Measurements from ENCODE around the gene EHMT1. TPM values are rescaled to one million over a fixed set of nuclear protein-coding genes. Genes with fewer than 3 reads are reported as not detected.

EHMT1 gene
- total and polyA plus RNA-seq, 2 of the 13 experiments (the other 11 are each of a cell fraction or from before 2014, with no cell fraction given): 23.0 to 27.1 TPM

DNA sequence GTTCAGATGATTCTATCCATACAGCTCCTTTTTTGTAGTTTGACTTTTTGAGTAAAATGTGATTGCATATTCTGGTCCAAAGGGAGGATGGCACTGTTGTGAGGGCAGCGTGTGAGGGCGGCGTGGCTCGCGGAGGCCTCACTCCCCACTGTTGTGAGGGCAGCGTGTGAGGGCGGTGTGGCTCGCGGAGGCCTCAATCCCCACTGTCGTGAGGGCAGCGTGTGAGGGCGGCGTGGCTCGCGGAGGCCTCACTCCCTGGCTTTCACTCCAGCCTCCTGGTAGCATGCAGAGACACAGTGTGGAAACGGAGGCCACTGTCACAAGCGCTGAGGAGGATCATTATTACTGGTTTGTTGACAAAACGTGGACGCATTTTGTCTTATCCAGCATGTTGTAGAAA is 79.0 kb downstream of the EHMT1 start:
- ATAC-seq (no peak), DNase-seq (ENCODE audit: low spot score) (no peak), FAIRE-seq (no peak)
- TF ChIP-seq, protein P1, sequence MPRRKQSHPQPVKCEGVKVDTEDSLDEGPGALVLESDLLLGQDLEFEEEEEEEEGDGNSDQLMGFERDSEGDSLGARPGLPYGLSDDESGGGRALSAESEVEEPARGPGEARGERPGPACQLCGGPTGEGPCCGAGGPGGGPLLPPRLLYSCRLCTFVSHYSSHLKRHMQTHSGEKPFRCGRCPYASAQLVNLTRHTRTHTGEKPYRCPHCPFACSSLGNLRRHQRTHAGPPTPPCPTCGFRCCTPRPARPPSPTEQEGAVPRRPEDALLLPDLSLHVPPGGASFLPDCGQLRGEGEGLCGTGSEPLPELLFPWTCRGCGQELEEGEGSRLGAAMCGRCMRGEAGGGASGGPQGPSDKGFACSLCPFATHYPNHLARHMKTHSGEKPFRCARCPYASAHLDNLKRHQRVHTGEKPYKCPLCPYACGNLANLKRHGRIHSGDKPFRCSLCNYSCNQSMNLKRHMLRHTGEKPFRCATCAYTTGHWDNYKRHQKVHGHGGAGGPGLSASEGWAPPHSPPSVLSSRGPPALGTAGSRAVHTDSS (CRISPR knock-in tag; conservative IDR thresholded peaks at IDR 0.05): no peak
- TF ChIP-seq ZNF629 (CRISPR knock-in tag; conservative IDR thresholded peaks at IDR 0.05) (no peak), ZSCAN22 (CRISPR knock-in tag; IDR thresholded peaks at IDR 0.05) (no peak), NBN (conservative IDR thresholded peaks at IDR 0.05) (no peak), MIER2 (CRISPR knock-in tag; IDR thresholded peaks at IDR 0.05) (no peak), ZBTB38 (CRISPR knock-in tag; IDR thresholded peaks at IDR 0.05) (peak; percentile 61), ZFP90 (CRISPR knock-in tag; IDR thresholded peaks at IDR 0.05; ENCODE audit: borderline replicate concordance) (no peak), FOXO1 (CRISPR knock-in tag; IDR thresholded peaks at IDR 0.05) (no peak), GPN1 (CRISPR knock-in tag; IDR thresholded peaks at IDR 0.05; ENCODE audit: borderline replicate concordance) (no peak)
- TF ChIP-seq, protein P2, sequence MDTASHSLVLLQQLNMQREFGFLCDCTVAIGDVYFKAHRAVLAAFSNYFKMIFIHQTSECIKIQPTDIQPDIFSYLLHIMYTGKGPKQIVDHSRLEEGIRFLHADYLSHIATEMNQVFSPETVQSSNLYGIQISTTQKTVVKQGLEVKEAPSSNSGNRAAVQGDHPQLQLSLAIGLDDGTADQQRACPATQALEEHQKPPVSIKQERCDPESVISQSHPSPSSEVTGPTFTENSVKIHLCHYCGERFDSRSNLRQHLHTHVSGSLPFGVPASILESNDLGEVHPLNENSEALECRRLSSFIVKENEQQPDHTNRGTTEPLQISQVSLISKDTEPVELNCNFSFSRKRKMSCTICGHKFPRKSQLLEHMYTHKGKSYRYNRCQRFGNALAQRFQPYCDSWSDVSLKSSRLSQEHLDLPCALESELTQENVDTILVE (CRISPR knock-in tag; IDR thresholded peaks at IDR 0.05): no peak
- TF ChIP-seq, protein P3, sequence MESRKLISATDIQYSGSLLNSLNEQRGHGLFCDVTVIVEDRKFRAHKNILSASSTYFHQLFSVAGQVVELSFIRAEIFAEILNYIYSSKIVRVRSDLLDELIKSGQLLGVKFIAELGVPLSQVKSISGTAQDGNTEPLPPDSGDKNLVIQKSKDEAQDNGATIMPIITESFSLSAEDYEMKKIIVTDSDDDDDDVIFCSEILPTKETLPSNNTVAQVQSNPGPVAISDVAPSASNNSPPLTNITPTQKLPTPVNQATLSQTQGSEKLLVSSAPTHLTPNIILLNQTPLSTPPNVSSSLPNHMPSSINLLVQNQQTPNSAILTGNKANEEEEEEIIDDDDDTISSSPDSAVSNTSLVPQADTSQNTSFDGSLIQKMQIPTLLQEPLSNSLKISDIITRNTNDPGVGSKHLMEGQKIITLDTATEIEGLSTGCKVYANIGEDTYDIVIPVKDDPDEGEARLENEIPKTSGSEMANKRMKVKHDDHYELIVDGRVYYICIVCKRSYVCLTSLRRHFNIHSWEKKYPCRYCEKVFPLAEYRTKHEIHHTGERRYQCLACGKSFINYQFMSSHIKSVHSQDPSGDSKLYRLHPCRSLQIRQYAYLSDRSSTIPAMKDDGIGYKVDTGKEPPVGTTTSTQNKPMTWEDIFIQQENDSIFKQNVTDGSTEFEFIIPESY (CRISPR knock-in tag; IDR thresholded peaks at IDR 0.05): peak; percentile 87
- ChIA-PET POLR2A (no interaction called here), CTCF (ENCODE audit: low intra/inter-chr PET ratio, low total read pairs) (no interaction called here)
- Histone ChIP-seq H2AFZ (ENCODE audit: low read length) (no peak overlapping the region), H3K4me2 (ENCODE audit: low read depth, low read length) (no peak overlapping the region), H3K36me3 (replicated peaks in 1 of 2; ENCODE audit: control insufficient read depth in 1 of 2, insufficient read depth in 2 of 2, low read length in 2 of 2) (no peaks in the 10 kb centered on the region; a peak in 1 of 5 replicates), H3K9me3 (ENCODE audit: low read length) (peaks cover 9% of the 10 kb centered on the region), H3K9ac (ENCODE audit: insufficient read depth, low read depth, low read length) (no peak overlapping the region), H3K4me1 (ENCODE audit: insufficient read depth, low read length) (peaks cover 49% of the 10 kb centered on the region), H3K79me2 (ENCODE audit: insufficient read depth, low read length) (peaks cover 67% of the 10 kb centered on the region), H3K27ac (ENCODE audit: extremely low read length, insufficient read depth, low read length) (no peak overlapping the region), H3K4me3 (replicated peaks in 1 of 3; ENCODE audit: insufficient read depth in 1 of 3, low read depth in 2 of 3, low read length in 3 of 3) (no peak overlapping the region), H3K27me3 (ENCODE audit: control insufficient read depth in 1 of 2, insufficient read depth in 2 of 2, low read length in 2 of 2) (no peaks in the 10 kb centered on the region), H4K20me1 (ENCODE audit: insufficient read depth, low read length) (peaks cover 7% of the 10 kb centered on the region)
- 97% methylated on average over 19 of the region's 19 CpGs for whole genome bisulfite sequencing (ENCODE audit: low lambda C conversion rate)
- intact Hi-C loops (cut with micrococcal nuclease; ENCODE audit: unreplicated experiment) (no loop called here), in situ Hi-C loops (cut with HindIII; ENCODE audit: extremely low pct_ligation_motif_present, low pct_unique_long_range_greater_than_20kb) (no loop called here)
- BruUV-seq (replicated peaks): no TSS peak

Measured in HepG2 (cell line).